ENCODE measurements around the gene PGM2. TPM values are rescaled to one million over a fixed set of nuclear protein-coding genes. Genes with fewer than 3 reads are reported as not detected.

PGM2 gene
- polyA plus RNA-seq, 1 experiment = 17.0 TPM

DNA sequence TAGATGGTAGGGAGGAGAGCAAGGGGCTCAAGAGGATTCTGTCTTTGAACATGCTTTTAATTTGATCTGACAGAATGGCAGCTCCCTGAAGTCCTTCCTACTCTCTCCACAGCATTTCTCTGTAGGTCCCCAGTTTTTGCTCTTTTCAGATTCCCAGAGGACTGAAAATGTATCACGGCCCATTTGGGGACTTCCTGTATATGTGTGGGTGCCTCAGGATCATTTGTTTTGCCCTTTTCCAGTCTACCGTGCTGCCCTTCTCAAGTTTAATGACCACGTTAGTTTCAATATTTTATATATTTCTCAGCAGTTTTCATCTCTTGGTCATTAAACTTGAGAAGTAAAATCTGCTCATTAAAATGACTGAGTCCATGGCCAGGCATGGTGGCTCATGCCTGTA is 66.7 kb downstream of the PGM2 start:
- POLR2A ChIA-PET = no interaction called here
- TF ChIP-seq, protein P1, sequence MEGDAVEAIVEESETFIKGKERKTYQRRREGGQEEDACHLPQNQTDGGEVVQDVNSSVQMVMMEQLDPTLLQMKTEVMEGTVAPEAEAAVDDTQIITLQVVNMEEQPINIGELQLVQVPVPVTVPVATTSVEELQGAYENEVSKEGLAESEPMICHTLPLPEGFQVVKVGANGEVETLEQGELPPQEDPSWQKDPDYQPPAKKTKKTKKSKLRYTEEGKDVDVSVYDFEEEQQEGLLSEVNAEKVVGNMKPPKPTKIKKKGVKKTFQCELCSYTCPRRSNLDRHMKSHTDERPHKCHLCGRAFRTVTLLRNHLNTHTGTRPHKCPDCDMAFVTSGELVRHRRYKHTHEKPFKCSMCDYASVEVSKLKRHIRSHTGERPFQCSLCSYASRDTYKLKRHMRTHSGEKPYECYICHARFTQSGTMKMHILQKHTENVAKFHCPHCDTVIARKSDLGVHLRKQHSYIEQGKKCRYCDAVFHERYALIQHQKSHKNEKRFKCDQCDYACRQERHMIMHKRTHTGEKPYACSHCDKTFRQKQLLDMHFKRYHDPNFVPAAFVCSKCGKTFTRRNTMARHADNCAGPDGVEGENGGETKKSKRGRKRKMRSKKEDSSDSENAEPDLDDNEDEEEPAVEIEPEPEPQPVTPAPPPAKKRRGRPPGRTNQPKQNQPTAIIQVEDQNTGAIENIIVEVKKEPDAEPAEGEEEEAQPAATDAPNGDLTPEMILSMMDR (IDR thresholded peaks at IDR 0.05; ENCODE audit: insufficient read depth, low read depth, low read length) = no peak
- no peaks in the 10 kb centered on the region for H3K36me3 ChIP-seq (ENCODE audit: control insufficient read depth, insufficient read depth, low read length)
- CTCF ChIA-PET = no interaction called here
- peaks cover 23% of the 10 kb centered on the region for H3K27me3 ChIP-seq (ENCODE audit: control insufficient read depth, insufficient read depth, low read length)
- no peak overlapping the region for H3K4me3 ChIP-seq (ENCODE audit: low read depth, low read length)
- DNase-seq (ENCODE audit: low read depth) = no peak

DNA sequence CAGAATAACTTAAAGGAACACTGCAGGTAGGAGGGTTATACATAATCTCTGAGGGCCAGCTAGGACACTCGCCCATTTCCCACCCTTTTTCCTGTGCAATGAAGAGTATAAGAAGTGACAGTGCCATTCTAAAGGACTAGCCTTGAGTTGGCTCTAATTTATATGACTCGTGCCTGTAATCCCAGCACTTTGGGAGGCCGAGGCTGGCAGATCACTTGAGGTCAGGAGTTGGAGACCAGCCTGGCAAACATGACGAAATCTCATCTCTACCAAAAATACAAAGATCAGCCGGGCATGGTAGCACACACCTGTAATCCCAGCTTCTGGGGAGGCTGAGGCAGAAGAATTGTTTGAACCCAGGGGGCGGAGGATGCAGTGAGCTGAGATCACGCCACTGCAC is 68.8 kb downstream of the PGM2 start:
- POLR2A ChIA-PET = no interaction called here

DNA sequence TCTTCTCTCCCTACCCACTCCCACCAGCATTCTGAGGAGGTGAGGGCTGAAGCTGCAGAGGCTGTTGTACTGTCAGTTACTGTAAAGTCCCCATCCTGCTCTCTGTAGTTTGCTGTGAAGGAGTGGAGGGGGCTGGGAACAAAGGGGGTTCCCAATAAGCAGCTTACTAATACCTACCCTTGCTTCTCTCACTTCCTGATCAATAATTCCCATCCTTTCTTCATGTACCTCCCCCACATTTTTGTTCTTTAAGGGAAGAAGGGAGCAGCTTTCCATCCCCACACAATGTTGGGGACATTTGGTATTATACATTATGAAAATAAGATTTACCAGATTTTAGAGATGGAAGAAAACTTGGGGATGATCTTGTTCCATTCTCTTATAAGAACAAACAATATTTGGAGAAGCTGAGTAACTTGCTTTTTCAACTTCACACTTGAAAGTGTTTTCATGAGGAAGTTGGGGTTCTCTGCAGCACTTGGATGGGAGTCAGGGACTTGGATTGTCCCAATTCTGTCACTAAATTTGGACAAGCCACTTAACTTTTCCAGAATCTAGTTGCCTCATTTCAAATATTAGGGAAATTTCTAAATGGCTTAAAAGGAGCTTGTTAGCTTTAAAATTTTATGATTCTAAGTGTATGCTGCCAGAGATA is 69.8 kb downstream of the PGM2 start:
- no peak for DNase-seq (ENCODE audit: low read depth)
- ChIA-PET CTCF (no interaction called here), POLR2A (no interaction called here)
- Histone ChIP-seq H3K27me3 (ENCODE audit: control insufficient read depth, insufficient read depth, low read length) (peaks cover 6% of the 10 kb centered on the region), H3K4me3 (ENCODE audit: low read depth, low read length) (no peak overlapping the region), H3K36me3 (ENCODE audit: control insufficient read depth, insufficient read depth, low read length) (no peaks in the 10 kb centered on the region)
- TF ChIP-seq, protein P1 (IDR thresholded peaks at IDR 0.05; ENCODE audit: insufficient read depth, low read depth, low read length) = no peak

More for the DNA sequence above, 68.8 kb downstream of the PGM2 start:
- no peak for DNase-seq (ENCODE audit: low read depth)
- H3K27me3 ChIP-seq (ENCODE audit: control insufficient read depth, insufficient read depth, low read length) = peaks cover 10% of the 10 kb centered on the region
- H3K4me3 ChIP-seq (ENCODE audit: low read depth, low read length) = no peak overlapping the region
- no peaks in the 10 kb centered on the region for H3K36me3 ChIP-seq (ENCODE audit: control insufficient read depth, insufficient read depth, low read length)
- CTCF ChIA-PET = no interaction called here
- TF ChIP-seq, protein P1 (IDR thresholded peaks at IDR 0.05; ENCODE audit: insufficient read depth, low read depth, low read length) = no peak

DNA sequence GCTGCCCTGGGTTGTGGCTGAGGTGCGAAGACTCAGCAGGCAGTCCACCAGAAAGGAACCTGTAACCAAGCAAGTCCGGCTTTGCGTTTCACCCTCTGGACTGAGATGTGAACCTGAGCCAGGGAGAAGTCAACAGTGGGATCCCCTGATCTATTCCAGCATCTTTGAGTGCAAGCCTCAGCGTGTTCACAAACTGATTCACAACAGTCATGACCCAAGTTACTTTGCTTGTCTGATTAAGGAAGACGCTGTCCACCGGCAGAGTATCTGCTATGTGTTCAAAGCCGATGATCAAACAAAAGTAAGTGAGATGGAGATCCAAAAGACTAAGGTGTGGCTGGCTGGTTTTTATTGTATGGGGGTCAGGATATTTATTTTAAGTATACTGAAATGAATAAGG is 75.7 kb downstream of the PGM2 start:
- ChIA-PET POLR2A (no interaction called here), CTCF (no interaction called here)

DNA sequence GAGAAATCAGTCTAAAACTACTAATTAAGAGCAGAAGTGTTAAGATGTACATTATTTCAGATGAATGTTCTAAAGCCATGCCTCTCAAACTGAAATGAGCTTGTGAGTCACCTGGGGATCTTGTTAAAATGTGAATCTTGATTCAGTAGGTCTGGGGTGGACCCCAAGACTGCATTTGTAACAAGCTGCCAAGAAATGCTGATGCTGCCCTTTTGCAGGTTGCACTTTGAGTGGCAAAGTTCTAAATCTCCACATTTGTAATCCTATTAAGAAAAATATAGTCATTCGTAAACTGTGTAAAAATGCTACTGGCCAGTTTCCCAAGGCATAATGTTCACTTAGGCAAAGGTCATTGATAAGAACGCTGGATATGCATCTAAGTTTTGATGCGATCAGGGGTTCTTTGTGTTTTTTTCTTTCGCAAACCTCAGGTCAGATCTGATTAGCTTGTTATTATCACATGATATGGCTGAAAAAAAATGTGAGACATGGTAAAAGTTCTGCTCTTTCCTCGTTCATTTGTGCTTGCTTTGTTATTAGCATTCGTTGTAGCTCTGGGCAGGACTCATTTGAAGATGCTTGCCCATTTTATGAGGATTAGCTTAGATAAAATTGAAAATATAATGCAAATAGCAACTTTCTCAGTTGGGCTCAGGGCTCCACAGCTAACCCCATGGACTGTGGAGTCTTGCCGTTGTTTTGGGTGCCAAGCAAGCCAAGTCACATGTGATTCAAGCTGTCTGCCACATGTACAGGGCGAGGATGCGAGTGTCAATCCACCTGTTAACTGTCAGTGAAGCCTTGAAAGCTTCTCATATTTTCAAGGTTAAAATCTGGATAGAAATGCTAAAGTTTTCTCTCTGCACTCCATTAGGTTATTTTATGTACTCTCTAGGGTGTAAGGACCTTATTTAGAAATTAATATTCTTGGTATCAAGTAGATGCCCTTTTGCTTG is 76.5 kb downstream of the PGM2 start:
- ChIA-PET POLR2A (interaction anchor here (0.6 kb wide), 1 partner anchor 14 kb away, joined by 4 read pairs; no protein-coding TSS in a partner anchor), CTCF (no interaction called here)
- Histone ChIP-seq H3K4me3 (ENCODE audit: low read depth, low read length) (no peak overlapping the region), H3K27me3 (ENCODE audit: control insufficient read depth, insufficient read depth, low read length) (peaks cover 3% of the 10 kb centered on the region), H3K36me3 (ENCODE audit: control insufficient read depth, insufficient read depth, low read length) (no peaks in the 10 kb centered on the region)
- DNase-seq (ENCODE audit: low read depth) = no peak
- TF ChIP-seq, protein P1 (IDR thresholded peaks at IDR 0.05; ENCODE audit: insufficient read depth, low read depth, low read length) = no peak

More for the DNA sequence above, 75.7 kb downstream of the PGM2 start:
- H3K4me3 ChIP-seq (ENCODE audit: low read depth, low read length) = no peak overlapping the region
- TF ChIP-seq, protein P1 (IDR thresholded peaks at IDR 0.05; ENCODE audit: insufficient read depth, low read depth, low read length) = no peak
- H3K27me3 ChIP-seq (ENCODE audit: control insufficient read depth, insufficient read depth, low read length) = peaks cover 3% of the 10 kb centered on the region
- no peaks in the 10 kb centered on the region for H3K36me3 ChIP-seq (ENCODE audit: control insufficient read depth, insufficient read depth, low read length)
- DNase-seq (ENCODE audit: low read depth) = no peak
